ENCODE results near the gene DNM2.

DNM2 gene

GRCh38 chr19:10780368-10780767 is 62.5 kb downstream of the DNM2 start:
- TF ChIP-seq CTCF (IDR thresholded peaks at IDR 0.05; ENCODE audit: low read depth, low read length, missing control alignments) = no peak
- no peak overlapping the region for H3K4me3 ChIP-seq (ENCODE audit: low read depth, low read length)
- in situ Hi-C loops (cut with HindIII; ENCODE audit: low sequenced_read_pairs) = no loop called here
- DNase-seq (ENCODE audit: low read depth) = no peak

- no peak for DNase-seq (ENCODE audit: low read depth)
- in situ Hi-C loops (cut with HindIII; ENCODE audit: low sequenced_read_pairs) = no loop called here
Measured at GRCh38 chr19:10782795-10783194, 64.9 kb downstream of the DNM2 start.

GRCh38 chr19:10784257-10784656 is 66.4 kb downstream of the DNM2 start:
- in situ Hi-C loops (cut with HindIII; ENCODE audit: low sequenced_read_pairs) = no loop called here
- no peak for DNase-seq (ENCODE audit: low read depth)
- no peak for TF ChIP-seq CTCF (IDR thresholded peaks at IDR 0.05; ENCODE audit: low read depth, low read length, missing control alignments)
- no peak overlapping the region for H3K4me3 ChIP-seq (ENCODE audit: low read depth, low read length)

More at GRCh38 chr19:10782795-10783194, 64.9 kb downstream of the DNM2 start:
- TF ChIP-seq CTCF (IDR thresholded peaks at IDR 0.05; ENCODE audit: low read depth, low read length, missing control alignments) = no peak
- H3K4me3 ChIP-seq (ENCODE audit: low read depth, low read length) = no peak overlapping the region

- no peak for DNase-seq (ENCODE audit: low read depth)
- TF ChIP-seq CTCF (IDR thresholded peaks at IDR 0.05; ENCODE audit: low read depth, low read length, missing control alignments) = no peak
- H3K4me3 ChIP-seq (ENCODE audit: low read depth, low read length) = no peak overlapping the region
- in situ Hi-C loops (cut with HindIII; ENCODE audit: low sequenced_read_pairs) = no loop called here
Measured at GRCh38 chr19:10788146-10788545, 70.3 kb downstream of the DNM2 start.

GRCh38 chr19:10789866-10790265 is 72.0 kb downstream of the DNM2 start:
- H3K4me3 ChIP-seq (ENCODE audit: low read depth, low read length) = no peak overlapping the region
- in situ Hi-C loops (cut with HindIII; ENCODE audit: low sequenced_read_pairs) = no loop called here
- DNase-seq (ENCODE audit: low read depth) = no peak
- TF ChIP-seq CTCF (IDR thresholded peaks at IDR 0.05; ENCODE audit: low read depth, low read length, missing control alignments) = no peak

GRCh38 chr19:10796653-10797052 is 78.8 kb downstream of the DNM2 start:
- TF ChIP-seq CTCF (IDR thresholded peaks at IDR 0.05; ENCODE audit: low read depth, low read length, missing control alignments) = no peak
- H3K4me3 ChIP-seq (ENCODE audit: low read depth, low read length) = no peak overlapping the region
- DNase-seq (ENCODE audit: low read depth) = no peak
- in situ Hi-C loops (cut with HindIII; ENCODE audit: low sequenced_read_pairs) = no loop called here

- no peak overlapping the region for H3K4me3 ChIP-seq (ENCODE audit: low read depth, low read length)
- in situ Hi-C loops (cut with HindIII; ENCODE audit: low sequenced_read_pairs) = no loop called here
- no peak for DNase-seq (ENCODE audit: low read depth)
- TF ChIP-seq CTCF (IDR thresholded peaks at IDR 0.05; ENCODE audit: low read depth, low read length, missing control alignments) = no peak
Measured at GRCh38 chr19:10797078-10797477, 79.2 kb downstream of the DNM2 start.

Data from astrocyte of the cerebellum (primary cell).